Measurements from ENCODE around the gene LARGE1. TPM values are rescaled to one million over a fixed set of nuclear protein-coding genes. Genes with fewer than 3 reads are reported as not detected.

Gene LARGE1
- total RNA-seq, 1 donor from 2014 or later, result 2.4 TPM

GRCh38 chr22:33728847-33729246 is 191.4 kb downstream of the LARGE1 start:
- DNase-seq (ENCODE audit: low read depth in 2 of 2), result no peak

GRCh38 chr22:33726294-33726734 is 194.0 kb downstream of the LARGE1 start:
- no peak for DNase-seq (ENCODE audit: low read depth in 2 of 2)

GRCh38 chr22:33723915-33724314 is 196.4 kb downstream of the LARGE1 start:
- DNase-seq (ENCODE audit: low read depth in 2 of 2), result no peak

GRCh38 chr22:33722816-33723215 is 197.5 kb downstream of the LARGE1 start:
- DNase-seq (ENCODE audit: low read depth in 2 of 2), result no peak

- no peak for DNase-seq (ENCODE audit: low read depth in 2 of 2)
These were observed 200.0 kb downstream of the LARGE1 start for GRCh38 chr22:33720166-33720878.

- no peak for DNase-seq (ENCODE audit: low read depth in 2 of 2)
These were observed 202.4 kb downstream of the LARGE1 start for GRCh38 chr22:33717694-33718396.

GRCh38 chr22:33715237-33715985 is 204.9 kb downstream of the LARGE1 start:
- DNase-seq (ENCODE audit: low read depth in 2 of 2), result no peak

- no peak for DNase-seq (ENCODE audit: low read depth in 2 of 2)
These were observed 209.9 kb downstream of the LARGE1 start for GRCh38 chr22:33710326-33710725.

GRCh38 chr22:33707581-33707980 is 212.7 kb downstream of the LARGE1 start:
- no peak for DNase-seq (ENCODE audit: low read depth in 2 of 2)

GRCh38 chr22:33706100-33706499 is 214.2 kb downstream of the LARGE1 start:
- DNase-seq (ENCODE audit: low read depth in 2 of 2), result no peak

GRCh38 chr22:33699176-33699575 is 221.1 kb downstream of the LARGE1 start:
- no peak for DNase-seq (ENCODE audit: low read depth in 2 of 2)

GRCh38 chr22:33697640-33698039 is 222.6 kb downstream of the LARGE1 start:
- no peak for DNase-seq (ENCODE audit: low read depth in 2 of 2)

- no peak for DNase-seq (ENCODE audit: low read depth in 2 of 2)
These were observed 229.1 kb downstream of the LARGE1 start for GRCh38 chr22:33691057-33691630.

GRCh38 chr22:33688903-33689302 is 231.4 kb downstream of the LARGE1 start:
- no peak for DNase-seq (ENCODE audit: low read depth in 2 of 2)

- DNase-seq (ENCODE audit: low read depth in 2 of 2), result no peak
These were observed 232.8 kb downstream of the LARGE1 start for GRCh38 chr22:33687464-33687863.

- DNase-seq (ENCODE audit: low read depth in 2 of 2), result no peak
These were observed 236.2 kb downstream of the LARGE1 start for GRCh38 chr22:33684087-33684486.

- DNase-seq (ENCODE audit: low read depth in 2 of 2), result no peak
These were observed 237.3 kb downstream of the LARGE1 start for GRCh38 chr22:33682927-33683326.

- DNase-seq (ENCODE audit: low read depth in 2 of 2), result no peak
These were observed 239.6 kb downstream of the LARGE1 start for GRCh38 chr22:33680632-33681031.

- no peak for DNase-seq (ENCODE audit: low read depth in 2 of 2)
These were observed 241.8 kb downstream of the LARGE1 start for GRCh38 chr22:33678523-33678922.

- DNase-seq (ENCODE audit: low read depth in 2 of 2), result no peak
These were observed 242.7 kb downstream of the LARGE1 start for GRCh38 chr22:33677536-33677935.

GRCh38 chr22:33674357-33674756 is 245.9 kb downstream of the LARGE1 start:
- DNase-seq (ENCODE audit: low read depth in 2 of 2), result no peak

GRCh38 chr22:33669746-33670145 is 250.5 kb downstream of the LARGE1 start:
- DNase-seq (ENCODE audit: low read depth in 2 of 2), result no peak
